BE2C (cell line): Measurements from ENCODE around the gene MALT1.

Source experiments
- DNase-seq: peaks from one replicate; pipeline ENCODE4 v3.0.0-alpha.2; 2020
- H3K27me3 ChIP-seq: fragments of 250-450 bp; sonication (Bioruptor Pico); 2 replicates; pipeline ENCODE4 v1.5.1; 2020; ENCODE audit warnings: mild to moderate bottlenecking
- H3K36me3 ChIP-seq: fragments of 250-450 bp; sonication (Bioruptor Pico); 2 replicates; pipeline ENCODE4 v1.5.1; 2020; ENCODE audit warnings: mild to moderate bottlenecking
- H3K4me1 ChIP-seq: fragments of 250-450 bp; sonication (Bioruptor Pico); 2 replicates; pipeline ENCODE4 v1.5.1; 2020
- H3K4me3 ChIP-seq: 2 replicates; pipeline ENCODE4 v1.5.1; 2011; ENCODE audit warnings: low read depth, low read length
- H3K9me3 ChIP-seq: fragments of 250-450 bp; sonication (Bioruptor Pico); 2 replicates; pipeline ENCODE4 v1.5.1; 2020
- TF ChIP-seq, protein P1 (sequence below): IDR thresholded peaks from 2 replicates; pipeline ENCODE4 v1.5.1; 2012; ENCODE audit warnings: mild to moderate bottlenecking, low read depth, low read length

The MALT1 gene

DNA sequence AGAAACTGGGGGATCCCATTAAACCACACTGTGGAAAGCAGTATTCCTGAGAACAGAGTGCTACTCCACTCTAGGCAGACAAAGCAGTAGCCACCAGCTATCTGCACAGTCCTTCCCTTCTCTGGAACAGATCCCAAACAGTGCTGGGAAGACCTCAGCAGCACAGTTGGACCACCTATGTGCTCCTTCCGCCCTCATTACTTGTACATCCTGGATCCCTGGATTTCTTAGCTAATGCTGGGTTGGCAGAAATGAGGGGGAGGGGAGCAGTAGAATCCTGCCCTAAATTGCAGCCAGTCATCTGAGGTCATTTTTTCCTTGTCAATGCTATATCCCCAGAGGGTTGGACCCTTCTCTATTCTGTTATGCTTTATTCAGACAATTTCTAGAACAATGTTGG, 13.8 kb upstream of the MALT1 start:
- DNase-seq: no peak
- H3K36me3 ChIP-seq: no peaks in the 10 kb centered on the region
- no peaks in the 10 kb centered on the region for H3K27me3 ChIP-seq
- H3K4me3 ChIP-seq: no peak overlapping the region
- no peaks in the 10 kb centered on the region for H3K9me3 ChIP-seq
- H3K4me1 ChIP-seq: no peaks in the 10 kb centered on the region
- TF ChIP-seq, protein P1, sequence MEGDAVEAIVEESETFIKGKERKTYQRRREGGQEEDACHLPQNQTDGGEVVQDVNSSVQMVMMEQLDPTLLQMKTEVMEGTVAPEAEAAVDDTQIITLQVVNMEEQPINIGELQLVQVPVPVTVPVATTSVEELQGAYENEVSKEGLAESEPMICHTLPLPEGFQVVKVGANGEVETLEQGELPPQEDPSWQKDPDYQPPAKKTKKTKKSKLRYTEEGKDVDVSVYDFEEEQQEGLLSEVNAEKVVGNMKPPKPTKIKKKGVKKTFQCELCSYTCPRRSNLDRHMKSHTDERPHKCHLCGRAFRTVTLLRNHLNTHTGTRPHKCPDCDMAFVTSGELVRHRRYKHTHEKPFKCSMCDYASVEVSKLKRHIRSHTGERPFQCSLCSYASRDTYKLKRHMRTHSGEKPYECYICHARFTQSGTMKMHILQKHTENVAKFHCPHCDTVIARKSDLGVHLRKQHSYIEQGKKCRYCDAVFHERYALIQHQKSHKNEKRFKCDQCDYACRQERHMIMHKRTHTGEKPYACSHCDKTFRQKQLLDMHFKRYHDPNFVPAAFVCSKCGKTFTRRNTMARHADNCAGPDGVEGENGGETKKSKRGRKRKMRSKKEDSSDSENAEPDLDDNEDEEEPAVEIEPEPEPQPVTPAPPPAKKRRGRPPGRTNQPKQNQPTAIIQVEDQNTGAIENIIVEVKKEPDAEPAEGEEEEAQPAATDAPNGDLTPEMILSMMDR: no peak

DNA sequence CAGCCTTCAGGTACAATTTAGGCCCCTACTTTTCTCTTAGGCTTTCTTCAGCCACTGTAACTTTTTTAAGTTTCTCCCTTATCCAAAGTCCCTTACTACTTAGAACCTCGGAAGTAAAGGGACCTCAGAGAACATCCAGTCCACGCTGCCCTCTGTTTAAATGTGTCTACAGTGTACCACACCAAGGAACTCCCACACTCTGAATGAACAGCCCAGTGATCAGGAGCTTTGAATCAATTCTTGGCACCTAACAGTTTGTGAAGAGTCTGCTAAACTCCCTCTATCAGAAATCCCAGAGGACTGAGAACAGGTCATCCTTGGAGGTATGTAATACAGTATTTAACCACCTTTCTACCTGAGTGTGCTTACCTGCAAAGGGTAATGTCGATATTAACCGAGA, 11.6 kb upstream of the MALT1 start:
- TF ChIP-seq, protein P1: no peak
- no peaks in the 10 kb centered on the region for H3K27me3 ChIP-seq
- H3K9me3 ChIP-seq: no peaks in the 10 kb centered on the region
- H3K36me3 ChIP-seq: no peaks in the 10 kb centered on the region
- no peak overlapping the region for H3K4me3 ChIP-seq
- no peak for DNase-seq
- no peaks in the 10 kb centered on the region for H3K4me1 ChIP-seq

DNA sequence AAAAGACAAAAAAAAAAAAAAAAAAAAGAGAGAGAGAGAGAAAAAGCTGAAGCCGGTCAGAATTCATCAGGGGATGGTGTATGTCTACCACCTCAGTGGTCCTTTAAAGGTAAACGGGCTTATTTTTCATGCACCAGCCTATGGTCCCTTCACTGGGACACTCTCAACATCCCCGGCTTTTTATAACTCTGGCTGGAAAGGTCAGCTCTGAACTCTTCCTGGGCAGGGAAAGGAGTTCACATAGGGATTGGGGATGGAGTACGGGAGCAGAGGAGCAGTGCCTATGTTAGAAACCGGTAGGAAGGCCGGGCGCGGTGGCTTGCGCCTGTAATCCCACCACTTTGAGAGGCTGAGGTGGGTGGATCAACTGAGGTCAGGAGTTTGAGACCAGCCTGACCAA, 10.3 kb upstream of the MALT1 start:
- Histone ChIP-seq H3K4me1 (no peaks in the 10 kb centered on the region), H3K4me3 (no peak overlapping the region), H3K36me3 (no peaks in the 10 kb centered on the region), H3K9me3 (no peaks in the 10 kb centered on the region), H3K27me3 (no peaks in the 10 kb centered on the region)
- TF ChIP-seq, protein P1: no peak
- no peak for DNase-seq

DNA sequence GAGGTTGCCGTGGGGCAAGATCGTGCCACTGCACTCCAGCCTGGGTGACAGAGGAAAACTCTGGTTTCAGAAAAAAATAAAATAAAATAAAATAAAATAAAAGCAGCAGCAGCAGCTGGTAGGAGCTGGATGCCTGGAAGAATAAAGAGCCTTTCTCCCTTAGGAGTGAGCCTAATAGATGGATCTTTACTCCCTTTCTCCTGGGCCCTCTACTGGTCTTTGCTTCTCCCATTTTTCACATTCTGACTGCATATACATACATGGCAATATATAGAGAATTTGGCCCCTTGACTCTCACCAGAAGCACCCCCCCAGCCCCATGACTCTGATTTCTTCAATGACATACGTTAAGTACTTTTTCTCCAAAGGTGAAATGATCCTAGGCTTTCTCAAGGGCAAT, 9.8 kb upstream of the MALT1 start:
- Histone ChIP-seq H3K27me3 (no peaks in the 10 kb centered on the region), H3K4me1 (no peaks in the 10 kb centered on the region), H3K9me3 (no peaks in the 10 kb centered on the region), H3K4me3 (no peak overlapping the region), H3K36me3 (no peaks in the 10 kb centered on the region)
- TF ChIP-seq, protein P1: peak; percentile 24; the same call in 1 of the 2 replicates
- DNase-seq: no peak

DNA sequence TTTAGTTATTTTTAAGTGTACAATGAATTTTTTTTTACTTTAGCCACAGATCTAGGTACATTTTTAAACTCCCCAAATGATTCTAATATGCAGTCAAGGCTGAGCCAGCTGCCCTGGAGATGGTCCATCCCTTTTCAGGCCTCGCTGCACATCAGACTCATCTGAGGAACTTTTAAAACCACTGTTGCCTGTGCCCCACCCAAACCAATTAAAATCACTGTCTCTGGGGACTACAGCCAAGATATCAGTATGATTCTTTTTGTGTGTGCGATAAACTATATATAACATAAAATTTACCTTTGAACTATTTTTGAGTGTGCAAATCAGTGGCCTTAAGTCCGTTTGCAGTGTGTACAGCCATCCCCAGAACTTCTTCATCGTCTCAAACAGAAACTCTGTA, 9.1 kb upstream of the MALT1 start:
- TF ChIP-seq, protein P1: no peak
- Histone ChIP-seq H3K36me3 (no peaks in the 10 kb centered on the region), H3K4me3 (no peak overlapping the region), H3K4me1 (no peaks in the 10 kb centered on the region), H3K9me3 (no peaks in the 10 kb centered on the region), H3K27me3 (no peaks in the 10 kb centered on the region)
- no peak for DNase-seq

DNA sequence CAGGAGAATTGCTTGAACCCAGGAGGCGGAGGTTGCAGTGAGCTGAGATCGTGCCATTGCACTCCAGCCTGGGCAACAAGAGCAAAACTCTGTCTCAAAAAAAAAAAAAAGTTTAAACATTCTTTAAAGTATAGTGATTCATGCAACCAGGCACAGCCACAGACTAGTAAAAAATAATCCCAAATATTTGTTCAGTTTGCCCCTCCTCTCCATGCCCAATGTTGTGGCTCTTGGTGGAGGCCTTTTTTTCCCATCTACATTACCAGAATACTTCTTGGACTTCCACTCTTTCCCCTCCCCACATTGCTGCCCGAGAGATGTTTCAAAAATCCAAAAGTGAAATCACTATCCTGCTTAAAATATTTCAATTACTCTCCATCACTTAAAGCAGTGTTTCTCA, 5.1 kb upstream of the MALT1 start:
- Histone ChIP-seq H3K4me1 (no peaks in the 10 kb centered on the region), H3K27me3 (no peaks in the 10 kb centered on the region), H3K9me3 (no peaks in the 10 kb centered on the region), H3K4me3 (no peak overlapping the region), H3K36me3 (no peaks in the 10 kb centered on the region)
- DNase-seq: no peak
- TF ChIP-seq, protein P1: no peak
